Right ventricle myocardium superior (tissue), 1 donor: ENCODE data around the gene SLC38A10. TPM values are rescaled to one million over a fixed set of nuclear protein-coding genes. Genes with fewer than 3 reads are reported as not detected.
A peak's percentile ranks its signal among the peaks of the same experiment; 100 is the strongest.

Experiments
- ATAC-seq: fragments of 200-7000 bp; cut with Tn5 transposase; one replicate; pipeline ENCODE4 v1.9.1; 2020; ENCODE audit warnings: mild to moderate bottlenecking; ENCODE audit not compliant: poor library complexity
- DNase-seq: peaks from one replicate; pipeline ENCODE4 v3.0.0-alpha.2; 2020
- intact Hi-C: fragments of 100-400 bp; cut with DNase I; formaldehyde crosslinking; loops from one replicate; pipeline ENCODE4 v1.11.2; 2022
- total RNA-seq: library from RNA; stranded (reverse); fragmentation: NEBNext Ultra II Directional; extraction: Animal tissue kit (Norgen Biotek cat#: 25700); gene quantifications from one replicate; pipeline ENCODE4 v1.2.1, GENCODE V29; 2021
- donor health status: DM: no; HTN: yes; CAD: no; lungs with severe emphysema.

The SLC38A10 gene
- total RNA-seq, 1 donor from 2014 or later = 41.3 TPM

- peak; percentile 48 for ATAC-seq
- intact Hi-C loops = loop anchor here (5.0 kb wide), 2 partner anchors 231 to 351 kb away; no protein-coding TSS in a partner anchor
- DNase-seq = no peak
Measured at GRCh38 chr17:81251094-81251708, 43.9 kb downstream of the SLC38A10 start.

GRCh38 chr17:81250286-81251093, 44.6 kb downstream of the SLC38A10 start:
- DNase-seq (peak; percentile 35), ATAC-seq (no peak)
- intact Hi-C loops = loop anchor here (5.0 kb wide), 2 partner anchors 232 to 352 kb away; no protein-coding TSS in a partner anchor

- ATAC-seq (no peak), DNase-seq (peak; percentile 27)
- intact Hi-C loops = loop anchor here (5.0 to 10.0 kb wide), 3 partner anchors 233 to 353 kb away; no protein-coding TSS in a partner anchor
Measured at GRCh38 chr17:81249223-81250040, 45.7 kb downstream of the SLC38A10 start.

- DNase-seq = peak; percentile 27
- no peak for ATAC-seq
- intact Hi-C loops = loop anchor here (10.0 kb wide), 1 partner anchor 264 kb away; no protein-coding TSS in a partner anchor
Measured at GRCh38 chr17:81248649-81249048, 46.5 kb downstream of the SLC38A10 start.

- DNase-seq = no peak
- intact Hi-C loops = loop anchor here (10.0 kb wide), 1 partner anchor 263 kb away; no protein-coding TSS in a partner anchor
- ATAC-seq = no peak
Measured at GRCh38 chr17:81247339-81247990, 47.6 kb downstream of the SLC38A10 start.

- no peak for ATAC-seq
- intact Hi-C loops = loop anchor here (10.0 kb wide), 1 partner anchor 262 kb away; no protein-coding TSS in a partner anchor
Measured at GRCh38 chr17:81246679-81247338, 48.3 kb downstream of the SLC38A10 start.

GRCh38 chr17:81246343-81246670, 48.8 kb downstream of the SLC38A10 start:
- DNase-seq (peak; percentile 27), ATAC-seq (no peak)
- intact Hi-C loops = loop anchor here (10.0 kb wide), 1 partner anchor 262 kb away; no protein-coding TSS in a partner anchor

More at GRCh38 chr17:81246679-81247338, 48.3 kb downstream of the SLC38A10 start:
- peak; percentile 30 for DNase-seq

GRCh38 chr17:81245665-81246342, 49.3 kb downstream of the SLC38A10 start:
- intact Hi-C loops = loop anchor here (10.0 kb wide), 1 partner anchor 261 kb away; no protein-coding TSS in a partner anchor
- DNase-seq = peak; percentile 39
- ATAC-seq = no peak

GRCh38 chr17:81245024-81245664, 50.0 kb downstream of the SLC38A10 start:
- ATAC-seq (no peak), DNase-seq (peak; percentile 40)
- intact Hi-C loops = loop anchor here (10.0 kb wide), 1 partner anchor 260 kb away; no protein-coding TSS in a partner anchor

- ATAC-seq = no peak
- peak; percentile 34 for DNase-seq
- intact Hi-C loops = loop anchor here (10.0 kb wide), 1 partner anchor 260 kb away; no protein-coding TSS in a partner anchor
Measured at GRCh38 chr17:81244358-81245023, 50.6 kb downstream of the SLC38A10 start.

- DNase-seq = no peak
- intact Hi-C loops = loop anchor here (10.0 kb wide), 1 partner anchor 258 kb away; no protein-coding TSS in a partner anchor
- ATAC-seq = no peak
Measured at GRCh38 chr17:81243333-81243664, 51.8 kb downstream of the SLC38A10 start.

- DNase-seq (no peak), ATAC-seq (no peak)
- intact Hi-C loops = loop anchor here (10.0 kb wide), 1 partner anchor 258 kb away; no protein-coding TSS in a partner anchor
Measured at GRCh38 chr17:81242421-81243332, 52.4 kb downstream of the SLC38A10 start.

GRCh38 chr17:81241648-81242420, 53.3 kb downstream of the SLC38A10 start:
- DNase-seq (no peak), ATAC-seq (no peak)
- intact Hi-C loops = loop anchor here (2.0 to 10.0 kb wide), 2 partner anchors 99 to 257 kb away; no protein-coding TSS in a partner anchor

GRCh38 chr17:81241203-81241602, 53.9 kb downstream of the SLC38A10 start:
- DNase-seq (no peak), ATAC-seq (no peak)
- intact Hi-C loops = loop anchor here (2.0 to 10.0 kb wide), 2 partner anchors 98 to 256 kb away; no protein-coding TSS in a partner anchor
